ENCODE data around the gene NUFIP1.

- no peak for TF ChIP-seq POLR2AphosphoS5 (IDR thresholded peaks at IDR 0.05; ENCODE audit: low read depth, low read length)
- TF ChIP-seq REST (IDR thresholded peaks at IDR 0.05; ENCODE audit: insufficient read depth in 1 of 2, low read depth in 2 of 2, low read length in 2 of 2) = no peak
- TF ChIP-seq SIN3A (IDR thresholded peaks at IDR 0.05; ENCODE audit: borderline replicate concordance, insufficient read depth, low read length) = no peak
- TF ChIP-seq TAF1 (IDR thresholded peaks at IDR 0.05; ENCODE audit: borderline replicate concordance, insufficient read depth, low read length) = no peak
Measured at GRCh38 chr13:45015300-45015699, 26.0 kb upstream of the NUFIP1 start.

Measured in PFSK-1 (cell line).